Tibial nerve (tissue), 4 donors: ENCODE data around the gene ADGRD1. TPM values are rescaled to one million over a fixed set of nuclear protein-coding genes. Genes with fewer than 3 reads are reported as not detected.

ENCODE experiments used
- DNase-seq, 2 donors: peaks; one replicate each; pipeline ENCODE4 v3.0.0-alpha.2; 2019; ENCODE audit warnings: low spot score in 2 of 2
- H3K27ac ChIP-seq, 4 donors: fragments of 200-600 bp; sonication (generic) in 3 of 4; one replicate each; pipeline ENCODE4 v1.5.1; 2017 to 2019; ENCODE audit warnings: mild to moderate bottlenecking in 1 of 4
- H3K27me3 ChIP-seq, 2 donors: fragments of 200-600 bp; sonication (generic) in 1 of 2; one replicate each; pipeline versions ENCODE4 v1.5.1 to v1.6.0; 2017 to 2019
- H3K36me3 ChIP-seq, 3 donors: fragments of 200-600 bp; sonication (generic); one replicate each; pipeline ENCODE4 v1.5.1; 2018 to 2019
- H3K4me1 ChIP-seq, 4 donors: fragments of 200-600 bp; sonication (generic) in 3 of 4; one replicate each; pipeline ENCODE4 v1.5.1; 2017 to 2019
- H3K4me3 ChIP-seq, 4 donors: fragments of 200-600 bp; sonication (generic) in 3 of 4; one replicate each; pipeline ENCODE4 v1.5.1; 2017 to 2019; ENCODE audit warnings: mild to moderate bottlenecking in 1 of 4, moderate library complexity in 1 of 4
- H3K9me3 ChIP-seq, 4 donors: fragments of 200-600 bp; sonication (generic) in 3 of 4; one replicate each; pipeline ENCODE4 v1.5.1; 2017 to 2019
- CTCF ChIP-seq, 5 experiments: fragments of 200-600 bp in 3 of 5; fragments of 450-650 bp in 2 of 5; sonication (generic) in 3 of 5; IDR thresholded peaks; one replicate each; pipeline ENCODE4 v1.5.1; 2016 to 2019; ENCODE audit warnings: antibody characterized with exemption in 5 of 5, mild to moderate bottlenecking in 3 of 5, moderate library complexity in 2 of 5
- EP300 ChIP-seq, 2 donors: sonication (generic); formaldehyde crosslinking; IDR thresholded peaks; one replicate each; pipeline ENCODE4 v1.6.1; 2017; ENCODE audit warnings: antibody characterized with exemption in 2 of 2, mild to moderate bottlenecking in 1 of 2
- POLR2A ChIP-seq, 2 donors: fragments of 450-650 bp; IDR thresholded peaks; one replicate each; pipeline ENCODE4 v1.6.1; 2017; ENCODE audit warnings: antibody characterized with exemption in 2 of 2, mild to moderate bottlenecking in 2 of 2, moderate library complexity in 2 of 2
- WGBS, 2 donors: methylation state at CpG; one replicate each; pipeline ENCODE4 v1.1.5; 2018; 5-methylcytosine and 5-hydroxymethylcytosine counted together
- total RNA-seq, 4 donors: library from RNA; depleted of rRNA; stranded (reverse); fragments of >200 nt; gene quantifications; one replicate each; pipeline ENCODE4 v1.1.0, GENCODE V29; 2016

Gene ADGRD1
- total RNA-seq, 4 donors from 2014 or later = 99.0 to 179 (median 125) TPM

GRCh38 chr12:131006036-131006735, 52.5 kb downstream of the ADGRD1 start:
- WGBS, 2 donors = 72 to 82% methylated on average over 15 to 21 of the region's 21 CpGs
- H3K4me1 ChIP-seq = peaks cover 0 to 28% (median 0%) of the 10 kb centered on the region in 4 donors
- H3K27ac ChIP-seq = peak overlapping the region in 2 of 4 donors; percentile 24 to 40

DNA sequence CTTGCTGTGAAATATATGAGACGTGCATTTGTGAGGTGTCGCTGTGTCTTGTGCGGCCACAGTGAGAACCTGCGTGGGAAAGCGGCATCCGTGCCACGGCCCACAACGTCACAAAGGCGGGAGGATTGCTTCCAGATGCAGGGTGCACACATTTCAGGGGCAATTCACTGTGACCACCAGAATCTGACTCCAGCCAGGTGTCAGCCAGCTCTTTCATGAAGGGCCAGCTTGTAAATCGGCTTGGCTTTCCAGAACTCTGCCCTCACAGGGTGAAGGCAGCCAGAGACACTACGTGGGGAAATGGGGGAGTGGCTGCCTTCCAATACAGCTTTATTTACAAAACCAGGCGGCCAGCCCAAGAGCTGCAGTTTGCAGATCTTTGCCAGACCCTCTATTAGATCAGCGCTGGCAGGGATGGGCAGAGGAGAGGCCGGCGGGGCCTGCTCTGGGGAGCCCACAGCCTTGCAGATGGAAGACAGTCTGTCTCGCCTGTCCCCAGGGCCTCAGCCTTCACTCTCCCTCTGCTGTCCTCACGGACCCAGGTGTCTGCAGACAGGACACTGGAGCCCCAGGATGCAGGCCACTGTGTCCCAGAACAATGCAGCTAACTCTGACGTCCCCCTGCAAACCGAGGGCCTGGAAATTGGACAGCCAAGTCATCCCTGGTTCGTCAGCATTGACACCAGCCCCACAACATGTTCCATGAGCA, 53.5 kb downstream of the ADGRD1 start:
- WGBS, 2 donors = 35 to 53% methylated on average over 20 of the region's 20 CpGs
- no peaks in the 10 kb centered on the region for H3K9me3 ChIP-seq
- no peaks in the 10 kb centered on the region for H3K27me3 ChIP-seq
- H3K36me3 ChIP-seq = peaks cover 0 to 33% (median 0%) of the 10 kb centered on the region in 3 donors
- peaks cover 0 to 33% (median 0%) of the 10 kb centered on the region in 4 donors for H3K4me1 ChIP-seq
- TF ChIP-seq POLR2A (IDR thresholded peaks at IDR 0.05) (no peak), CTCF (IDR thresholded peaks at IDR 0.05) (no peak), EP300 (IDR thresholded peaks at IDR 0.05) (peak in 1 of 2 donors; percentile 12)
- DNase-seq = peak in 1 of 2 donors; percentile 37
- peak overlapping the region in 1 of 4 donors; percentile 40 for H3K27ac ChIP-seq
- no peak overlapping the region for H3K4me3 ChIP-seq

More at GRCh38 chr12:131006036-131006735, 52.5 kb downstream of the ADGRD1 start:
- Histone ChIP-seq H3K36me3 (peaks cover 0 to 37% (median 0%) of the 10 kb centered on the region in 3 donors), H3K9me3 (peaks cover 0 to 4% (median 0%) of the 10 kb centered on the region in 4 donors), H3K27me3 (no peaks in the 10 kb centered on the region), H3K4me3 (no peak overlapping the region)
- TF ChIP-seq EP300 (IDR thresholded peaks at IDR 0.05) (no peak), POLR2A (IDR thresholded peaks at IDR 0.05) (no peak), CTCF (IDR thresholded peaks at IDR 0.05) (no peak)
- DNase-seq = no peak

- WGBS, 2 donors = 81 to 84% methylated on average over 2 to 3 of the region's 3 CpGs
- no peak overlapping the region for H3K4me3 ChIP-seq
- peak overlapping the region in 1 of 4 donors; percentile 1 for H3K27ac ChIP-seq
These were observed 54.0 kb downstream of the ADGRD1 start for GRCh38 chr12:131007740-131008117.

GRCh38 chr12:131008131-131008912, 54.6 kb downstream of the ADGRD1 start:
- H3K4me3 ChIP-seq = no peak overlapping the region
- TF ChIP-seq CTCF (IDR thresholded peaks at IDR 0.05) (no peak), POLR2A (IDR thresholded peaks at IDR 0.05) (no peak), EP300 (IDR thresholded peaks at IDR 0.05) (no peak)
- DNase-seq = no peak
- H3K36me3 ChIP-seq = peaks cover 0 to 24% (median 0%) of the 10 kb centered on the region in 3 donors
- no peaks in the 10 kb centered on the region for H3K27me3 ChIP-seq
- H3K9me3 ChIP-seq = no peaks in the 10 kb centered on the region
- H3K4me1 ChIP-seq = peaks cover 0 to 33% (median 0%) of the 10 kb centered on the region in 4 donors
- H3K27ac ChIP-seq = peak overlapping the region in 1 of 4 donors; percentile 1
- WGBS, 2 donors = 70 to 74% methylated on average over 23 to 26 of the region's 26 CpGs

More at GRCh38 chr12:131007740-131008117, 54.0 kb downstream of the ADGRD1 start:
- H3K27me3 ChIP-seq = no peaks in the 10 kb centered on the region
- TF ChIP-seq EP300 (IDR thresholded peaks at IDR 0.05) (no peak), CTCF (IDR thresholded peaks at IDR 0.05) (no peak)
- no peaks in the 10 kb centered on the region for H3K9me3 ChIP-seq
- no peak for DNase-seq
- H3K36me3 ChIP-seq = peaks cover 0 to 30% (median 0%) of the 10 kb centered on the region in 3 donors
- H3K4me1 ChIP-seq = peaks cover 0 to 33% (median 0%) of the 10 kb centered on the region in 4 donors
